ENCODE data around the gene KHK.

DNA sequence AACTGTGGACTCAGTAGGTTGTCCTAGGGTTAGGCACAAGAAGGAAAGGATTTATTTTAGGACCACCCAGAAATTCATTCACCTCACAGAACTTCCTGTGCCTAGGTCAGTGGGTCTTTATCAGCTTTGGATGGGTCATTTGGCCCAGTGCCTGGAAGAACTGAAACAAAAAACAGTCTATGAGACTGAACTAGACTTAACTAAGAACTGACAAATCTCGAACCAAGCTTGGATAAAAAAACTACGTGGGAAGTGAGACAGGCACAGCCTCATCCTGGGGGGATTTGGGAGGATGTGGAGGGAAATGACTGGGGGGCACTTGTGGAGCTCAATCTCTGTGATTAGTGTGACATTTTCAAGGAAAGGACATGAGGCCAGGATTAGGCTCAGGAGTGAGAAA, 12.8 kb upstream of the KHK start:
- TF ChIP-seq YY1 (IDR thresholded peaks at IDR 0.05; ENCODE audit: insufficient read depth, insufficient read length) = no peak
- no peak for TF ChIP-seq SUZ12 (IDR thresholded peaks at IDR 0.05; ENCODE audit: extremely low read depth, insufficient read depth, insufficient read length)
